GM18870 (cell line): ENCODE measurements around the gene OGA.
"Not testable (repeated sequence)": the region's sequence is repeated elsewhere in the genome, so short reads cannot be mapped to it uniquely, and the experiment has no call there.

Experiments used
- ATAC-seq: cut with Tn5 transposase; IDR thresholded peaks from one replicate; pipeline ENCODE4 v1.9.1; 2021; ENCODE audit warnings: moderate library complexity; ENCODE audit not compliant: unreplicated experiment

Gene OGA

DNA sequence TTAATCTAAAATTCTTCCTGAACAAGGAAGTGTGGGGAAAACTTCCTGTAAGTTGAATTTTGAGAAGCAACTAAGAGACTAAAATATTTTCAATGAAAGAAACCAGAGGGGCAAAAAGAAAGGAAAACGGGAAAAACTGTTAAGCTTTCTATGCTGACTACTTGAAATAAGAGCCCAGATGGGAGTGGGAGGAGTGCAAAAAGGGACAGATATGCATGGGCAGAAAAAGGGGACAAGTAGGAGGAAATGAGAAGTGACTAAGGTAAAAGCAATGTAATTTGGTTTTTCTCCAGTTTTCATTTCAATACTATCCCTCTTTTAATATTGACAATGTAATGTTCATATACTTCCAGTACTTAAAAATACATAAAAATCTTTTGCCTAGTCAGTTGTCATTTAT is 11.1 kb downstream of the OGA start:
- no peak for ATAC-seq

GRCh38 chr10:101803511-101803910 is 14.7 kb downstream of the OGA start:
- ATAC-seq: no peak

DNA sequence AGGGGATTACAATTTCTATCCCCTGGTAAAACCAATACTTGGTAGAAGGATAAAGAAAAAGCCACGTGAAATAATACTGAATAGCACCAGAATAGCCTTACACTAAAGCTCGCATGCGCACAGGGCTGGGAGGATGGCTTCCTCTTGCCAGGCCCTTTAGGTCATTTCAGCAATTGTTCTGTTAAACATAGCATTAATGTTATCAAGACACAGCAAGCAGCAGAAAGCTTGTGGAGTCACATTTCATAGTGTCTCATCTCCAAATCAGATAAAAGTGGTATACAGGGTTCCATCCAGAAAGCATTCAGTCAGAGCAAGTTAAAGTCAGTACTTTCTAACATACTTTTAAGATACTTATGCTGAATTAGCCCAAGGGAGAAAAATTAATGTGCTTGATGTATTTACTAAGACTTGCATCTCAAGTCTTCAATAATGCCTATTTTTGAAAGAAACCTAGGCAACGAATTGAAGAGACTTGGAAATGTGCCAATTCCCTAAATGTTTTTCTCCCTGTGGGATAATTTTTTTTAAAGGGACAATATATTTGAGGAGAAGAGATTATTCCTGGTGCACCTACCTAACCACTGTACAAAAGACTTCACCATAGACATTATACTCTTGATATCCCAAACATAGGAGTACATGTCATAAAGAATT is 20.7 kb downstream of the OGA start:
- no peak for ATAC-seq

- ATAC-seq: no peak
Measured at GRCh38 chr10:101793526-101793925, 24.7 kb downstream of the OGA start.

GRCh38 chr10:101789686-101790085 is 28.6 kb downstream of the OGA start:
- ATAC-seq: no peak

DNA sequence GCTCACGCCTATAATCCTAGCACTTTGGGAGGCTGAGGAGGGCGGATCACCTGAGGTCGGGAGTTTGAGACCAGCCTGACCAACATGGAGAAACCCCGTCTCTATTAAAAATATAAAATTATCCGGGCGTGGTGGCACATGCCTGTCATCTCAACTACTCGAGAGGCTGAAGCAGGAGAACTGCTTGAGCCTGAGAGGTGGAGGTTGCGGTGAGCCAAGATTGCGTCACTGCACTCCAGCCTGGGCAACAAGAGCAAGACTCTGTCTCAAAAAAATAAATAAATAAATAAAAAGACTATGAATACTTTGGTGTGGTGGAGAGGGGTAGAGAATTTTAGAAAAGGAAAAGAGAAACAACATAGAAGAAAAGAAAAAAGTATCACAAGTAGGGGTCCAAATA is 29.0 kb downstream of the OGA start:
- ATAC-seq: not testable (repeated sequence)

DNA sequence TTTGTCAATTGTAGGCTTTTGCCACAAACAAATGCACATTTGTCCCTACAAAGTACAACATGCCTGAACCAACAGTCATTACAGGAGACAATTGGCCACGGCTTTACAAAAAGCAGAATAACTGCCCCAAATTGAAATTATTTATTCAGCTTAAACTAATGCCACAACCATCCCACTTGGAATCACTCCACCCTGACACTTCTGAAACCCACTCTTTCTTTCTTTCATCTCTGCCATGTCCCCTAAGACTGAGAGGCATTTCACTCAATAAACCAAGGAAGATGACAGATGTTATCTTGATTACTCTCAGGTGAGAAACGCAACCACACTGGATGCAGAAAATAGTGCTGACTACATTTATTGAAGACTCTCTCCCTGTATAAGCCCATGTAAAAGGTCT is 32.4 kb downstream of the OGA start:
- ATAC-seq: no peak

- ATAC-seq: no peak
Measured at GRCh38 chr10:101784558-101784957, 33.7 kb downstream of the OGA start.

- no peak for ATAC-seq
Measured at GRCh38 chr10:101783736-101784118, 34.5 kb downstream of the OGA start.

- peak; percentile 39 for ATAC-seq
Measured at GRCh38 chr10:101782811-101783735, 35.2 kb downstream of the OGA start, which contains the start of gene NPM3. Gene NPM3 (minus strand): TSS chr10:101783446. CDS start chr10:101783390, 56 bp downstream.

- ATAC-seq: no peak
Measured at GRCh38 chr10:101781984-101782810, 36.0 kb downstream of the OGA start.

DNA sequence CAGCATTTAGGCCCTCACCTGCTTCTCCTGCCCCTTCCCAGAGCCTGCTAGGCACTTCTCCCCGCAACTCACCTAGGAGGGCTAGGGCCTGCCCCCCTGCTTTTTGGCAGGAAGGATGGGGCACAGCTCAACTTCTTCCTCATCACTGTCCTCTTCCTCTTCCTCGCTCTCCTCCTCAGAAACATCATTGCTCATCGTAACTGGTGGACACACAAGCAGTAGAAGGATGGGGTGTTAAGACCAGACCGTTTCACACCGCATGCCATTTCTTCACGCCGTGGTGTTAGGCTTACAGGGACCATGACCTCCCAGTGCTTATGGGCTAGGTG is 36.6 kb downstream of the OGA start:
- ATAC-seq: no peak

DNA sequence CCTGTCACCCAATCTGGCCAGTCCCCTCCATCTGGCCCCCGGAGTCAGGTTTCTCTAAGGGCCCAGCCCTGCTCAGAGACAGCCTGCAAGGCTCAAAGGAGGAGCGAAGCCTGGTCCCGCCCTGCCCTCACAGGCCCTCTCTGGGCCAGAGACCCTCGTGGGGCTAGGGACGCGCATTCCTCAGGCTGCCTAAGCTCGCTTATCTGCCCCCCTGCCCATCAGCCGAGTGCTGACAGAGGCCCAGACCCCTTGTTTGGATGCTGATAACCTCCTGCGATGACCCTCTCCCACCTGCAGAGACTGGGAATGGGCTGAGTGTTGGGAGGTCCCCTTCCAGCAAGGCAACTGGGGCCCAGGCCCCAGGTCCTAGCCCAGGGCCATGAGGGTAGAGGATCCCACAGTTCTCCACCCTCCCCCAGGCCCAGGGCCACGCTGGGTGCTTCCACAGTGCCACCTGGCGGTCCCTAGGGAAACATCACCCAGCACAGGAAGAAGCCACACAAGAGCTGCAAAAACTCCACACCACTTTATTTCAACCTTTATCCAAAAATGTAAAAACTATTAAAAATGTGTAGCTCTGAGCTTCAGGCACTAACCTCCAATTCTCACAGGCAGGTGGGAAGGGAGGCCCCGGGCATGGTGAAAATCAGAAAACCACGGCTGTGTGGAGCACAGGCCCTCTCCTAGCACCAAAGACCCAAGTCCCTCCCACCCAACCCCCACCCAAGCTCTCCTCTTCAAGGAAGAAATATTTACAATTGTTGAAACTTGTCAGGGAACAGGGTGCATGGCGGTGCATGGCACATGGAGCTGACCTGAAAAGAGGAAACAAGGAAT is 37.2 kb downstream of the OGA start:
- ATAC-seq: no peak

GRCh38 chr10:101780187-101780817 is 37.9 kb downstream of the OGA start:
- no peak for ATAC-seq

DNA sequence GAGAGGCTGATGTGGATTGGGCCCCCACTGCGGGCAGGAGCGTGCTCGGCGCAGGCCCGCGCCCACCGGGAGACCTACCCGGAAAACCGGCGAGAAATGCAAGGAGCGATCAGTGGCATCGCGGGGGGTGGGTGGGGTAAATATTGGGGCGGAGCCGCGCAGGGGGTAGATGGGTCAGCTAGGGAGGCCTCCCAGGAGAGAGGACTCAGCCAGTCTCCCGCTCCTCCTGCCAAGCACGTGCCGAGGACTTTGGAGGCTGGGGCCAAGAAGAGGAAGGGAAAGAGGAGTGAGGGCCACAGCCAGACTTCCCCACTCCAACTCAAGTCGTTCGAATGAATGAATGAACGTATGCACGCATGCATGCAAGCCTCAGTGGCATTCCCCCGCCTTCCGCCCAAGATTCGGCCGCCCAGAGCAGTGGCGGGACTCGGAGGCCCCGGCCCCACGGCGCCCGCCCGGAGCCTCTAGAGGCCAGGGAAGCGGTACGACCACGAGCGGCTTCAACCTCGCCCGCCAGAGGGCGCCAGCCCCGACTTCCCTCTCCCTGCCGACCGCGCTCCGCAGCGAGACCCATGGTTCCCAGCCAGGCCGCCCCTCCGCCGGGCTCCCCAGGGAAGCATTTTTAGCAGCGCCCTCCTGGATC is 38.6 kb downstream of the OGA start:
- ATAC-seq: peak; percentile 44

DNA sequence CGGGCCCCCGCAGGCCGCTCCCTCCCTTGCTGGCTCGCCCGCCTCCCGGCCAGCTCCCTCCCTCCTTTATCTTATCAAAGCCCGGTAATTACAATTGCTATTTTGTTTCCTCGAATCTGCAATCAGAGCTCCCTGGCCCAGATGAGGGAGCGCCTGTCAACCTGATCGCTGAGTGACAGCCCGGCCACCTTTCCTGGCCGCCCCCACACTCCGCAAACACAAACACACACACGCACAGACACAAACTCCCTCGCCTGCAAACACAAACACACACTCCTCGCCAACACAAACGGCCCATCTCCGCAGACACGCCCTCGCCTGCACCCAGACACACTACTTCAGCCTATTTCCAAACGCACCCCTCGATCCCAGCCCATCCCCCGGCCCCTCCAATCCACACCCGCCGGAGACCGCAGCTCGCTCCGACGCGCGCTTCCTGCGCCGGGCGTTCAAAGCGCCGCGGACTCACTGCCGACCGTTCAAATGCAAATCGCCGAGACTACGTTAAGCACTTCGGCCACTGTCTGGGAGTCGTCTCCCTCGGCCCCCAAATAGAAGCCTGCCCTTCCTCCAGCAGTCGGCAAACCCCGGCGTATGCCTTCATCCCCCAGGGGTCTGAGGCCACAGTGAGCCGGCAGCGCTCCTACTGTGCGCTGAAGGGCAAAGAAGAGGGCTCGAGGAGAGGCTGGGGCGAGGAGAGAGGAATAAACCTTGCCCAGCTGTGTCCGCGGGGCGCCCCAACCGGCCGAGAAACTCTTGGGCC is 39.3 kb downstream of the OGA start:
- no peak for ATAC-seq

DNA sequence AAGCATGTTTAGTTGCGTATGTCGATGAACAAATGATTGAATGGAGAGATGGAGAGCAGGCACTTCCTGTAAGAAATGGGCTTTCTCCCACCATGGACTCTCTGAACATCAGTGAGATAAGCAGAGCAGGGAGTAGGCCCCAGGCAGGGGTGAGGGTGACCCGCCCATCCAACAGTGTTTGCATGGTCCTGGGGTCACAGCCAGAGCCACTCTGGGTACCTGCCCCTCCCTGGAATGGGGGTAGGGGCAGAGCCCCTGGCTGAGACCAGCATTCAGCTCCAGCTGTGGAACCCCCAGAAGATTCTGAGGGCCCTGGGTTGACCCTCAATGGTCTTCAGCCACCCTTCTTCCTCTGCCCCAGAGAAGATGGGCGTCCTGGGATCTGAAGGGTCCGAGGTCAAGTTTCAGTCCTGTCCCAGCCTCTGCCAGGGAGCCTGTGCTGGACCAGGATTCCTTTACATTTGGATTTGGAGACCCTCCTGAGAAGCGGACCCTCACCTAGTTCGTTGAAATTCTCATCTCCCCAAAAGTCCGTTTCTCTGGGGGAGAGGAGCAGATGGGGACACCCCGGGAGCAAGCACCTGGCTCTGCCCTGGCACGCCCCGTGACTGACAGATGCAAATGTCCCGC is 40.0 kb downstream of the OGA start:
- ATAC-seq: no peak

DNA sequence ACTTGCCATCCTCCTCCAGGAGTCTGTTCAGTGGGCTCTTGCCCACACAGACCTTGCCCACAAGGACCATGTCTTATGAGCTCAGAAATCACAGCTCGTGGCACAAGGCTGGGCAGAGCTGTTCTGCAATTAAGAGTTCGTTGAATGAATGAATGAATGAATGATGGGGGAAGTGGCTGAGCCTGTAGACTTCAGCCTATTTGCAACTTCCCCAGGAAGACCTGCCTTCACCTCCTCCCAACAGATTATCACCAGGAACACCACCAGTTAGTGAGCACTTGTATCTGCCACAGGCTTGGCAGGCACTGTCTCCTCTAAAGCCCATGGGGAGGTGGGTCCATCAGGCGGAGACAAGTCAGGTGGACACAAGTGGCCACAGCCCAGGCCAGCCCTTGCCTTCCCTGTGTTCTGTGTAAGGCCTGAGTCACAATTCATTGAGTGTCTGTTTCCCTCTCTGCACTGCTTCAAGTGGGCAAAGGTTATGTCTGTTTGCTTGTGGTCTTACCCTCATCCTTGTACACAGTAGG is 40.6 kb downstream of the OGA start:
- ATAC-seq: no peak
